HepG2 (cell line): ENCODE data around the gene PAPSS1. TPM values are rescaled to one million over a fixed set of nuclear protein-coding genes. Genes with fewer than 3 reads are reported as not detected.
A peak's percentile ranks its signal among the peaks of the same experiment; 100 is the strongest.

Experiments
- ATAC-seq: fragments of 200-7000 bp; cut with Tn5 transposase; 3 replicates; pipeline ENCODE4 v1.9.1; 2020; ENCODE audit warnings: mild to moderate bottlenecking, moderate library complexity
- BruUV-seq: library from RNA; stranded (reverse); fragments of 400-500 nt; replicated peaks from 2 replicates; lab custom pipeline; 2021; lab: Mats Ljungman, UMichigan
- CTCF ChIA-PET: fragments of 300-600 bp; formaldehyde crosslinking; extraction: SDS; loops from one replicate; lab custom pipeline; 2021; ENCODE audit warnings: low total read pairs, inconsistent platforms, low intra/inter-chr PET ratio; lab: Yijun Ruan, JAX
- POLR2A ChIA-PET: fragments of 350-600 bp; sonication (Branson Sonifier 250); formaldehyde crosslinking; loops from one replicate; lab custom pipeline; 2020; ENCODE audit warnings: antibody characterized with exemption, inconsistent platforms; lab: Yijun Ruan, JAX
- DNase-seq: peaks from one replicate; pipeline ENCODE4 v3.0.0-alpha.2; 2015; ENCODE audit warnings: low spot score
- FAIRE-seq: peaks from 3 replicates; lab custom pipeline; 2011; peaks lifted over from hg19 to GRCh38; lab: Jason Lieb, UNC
- H2AFZ ChIP-seq: one replicate; pipeline ENCODE4 v1.6.1; 2011; ENCODE audit warnings: low read length, inconsistent platforms
- H3K27ac ChIP-seq: fragments of 300-600 bp; 3 replicates; pipeline ENCODE4 v1.8.0; 2011; ENCODE audit warnings: mixed run types, mild to moderate bottlenecking, mixed read lengths, low read length, inconsistent platforms; ENCODE audit not compliant: insufficient read depth; ENCODE audit errors: extremely low read length
- H3K27me3 ChIP-seq, 2 experiments: fragments of 200-600 bp in 1 of 2; 2 replicates in 1 of 2; 3 replicates in 1 of 2; pipeline versions ENCODE4 v1.6.0 to v1.8.0; 2011; ENCODE audit warnings: low read length in 2 of 2, mild to moderate bottlenecking in 2 of 2, moderate library complexity in 2 of 2, inconsistent platforms in 1 of 2; ENCODE audit not compliant: insufficient read depth in 2 of 2, control insufficient read depth in 1 of 2
- H3K36me3 ChIP-seq, 2 experiments: fragments of 200-600 bp in 1 of 2; replicated peaks in 1 of 2; 2 replicates in 1 of 2; 3 replicates in 1 of 2; pipeline versions ENCODE4 v1.5.1 to v1.8.0; 2011; ENCODE audit warnings: low read length in 2 of 2, inconsistent platforms in 1 of 2; ENCODE audit not compliant: insufficient read depth in 2 of 2, control insufficient read depth in 1 of 2
- H3K4me1 ChIP-seq: 2 replicates; pipeline ENCODE4 v1.5.1; 2012; ENCODE audit warnings: low read length, inconsistent platforms; ENCODE audit not compliant: insufficient read depth
- H3K4me2 ChIP-seq: 2 replicates; pipeline ENCODE4 v1.6.0; 2011; ENCODE audit warnings: low read depth, low read length, inconsistent platforms
- H3K4me3 ChIP-seq, 3 experiments: fragments of 200-600 bp in 1 of 3; sonication (generic), shearing (Covaris generic) in 1 of 3; replicated peaks in 1 of 3; 2 replicates each; pipeline ENCODE4 v1.5.1; 2011 to 2016; ENCODE audit warnings: low read length in 3 of 3, inconsistent platforms in 2 of 3, low read depth in 2 of 3, mild to moderate bottlenecking in 2 of 3, control low read depth in 1 of 3, mixed read lengths in 1 of 3; ENCODE audit not compliant: insufficient read depth in 1 of 3
- H3K79me2 ChIP-seq: one replicate; pipeline ENCODE4 v1.6.1; 2011; ENCODE audit warnings: low read length, inconsistent platforms; ENCODE audit not compliant: insufficient read depth
- H3K9ac ChIP-seq: 2 replicates; pipeline ENCODE4 v1.6.0; 2011; ENCODE audit warnings: mild to moderate bottlenecking, low read depth, low read length, inconsistent platforms; ENCODE audit not compliant: insufficient read depth
- H3K9me3 ChIP-seq: 2 replicates; pipeline ENCODE4 v1.5.1; 2012; ENCODE audit warnings: mild to moderate bottlenecking, low read length
- H4K20me1 ChIP-seq: 2 replicates; pipeline ENCODE4 v1.6.0; 2011; ENCODE audit warnings: inconsistent platforms, mild to moderate bottlenecking, low read length, moderate library complexity; ENCODE audit not compliant: insufficient read depth
- CCDC6 ChIP-seq: sonication (generic); formaldehyde crosslinking; IDR thresholded peaks from 2 replicates; pipeline ENCODE4 v1.8.1; 2022; ENCODE audit warnings: mild to moderate bottlenecking, missing genetic modification reagents, moderate library complexity
- HIVEP1 ChIP-seq: sonication (generic); formaldehyde crosslinking; IDR thresholded peaks from 2 replicates; pipeline ENCODE4 v1.4.0; 2020; ENCODE audit warnings: mild to moderate bottlenecking, missing genetic modification reagents
- JDP2 ChIP-seq: sonication (generic); formaldehyde crosslinking; IDR thresholded peaks from 2 replicates; pipeline ENCODE4 v1.8.1; 2022; ENCODE audit warnings: missing genetic modification reagents, borderline replicate concordance
- LBX2 ChIP-seq: sonication (generic); formaldehyde crosslinking; IDR thresholded peaks from 2 replicates; pipeline ENCODE4 v1.5.0; 2020; ENCODE audit warnings: missing genetic modification reagents, mild to moderate bottlenecking, borderline replicate concordance
- NR2F2 ChIP-seq: IDR thresholded peaks from 2 replicates; pipeline ENCODE4 v1.6.1; 2012; ENCODE audit warnings: low read depth, inconsistent platforms, borderline replicate concordance
- RAD51 ChIP-seq: fragments of 450-650 bp; IDR thresholded peaks from 2 replicates; pipeline ENCODE4 v1.6.1; 2016; ENCODE audit warnings: borderline replicate concordance
- RFX1 ChIP-seq: fragments of 450-650 bp; IDR thresholded peaks from 2 replicates; pipeline ENCODE4 v1.6.1; 2017
- SNRNP70 ChIP-seq: fragments of 200-400 bp; formaldehyde crosslinking; IDR thresholded peaks from 2 replicates; pipeline ENCODE4 v1.6.1; 2017; ENCODE audit warnings: mild to moderate bottlenecking, low read depth, low read length, moderate library complexity
- TP53 ChIP-seq: sonication (generic); formaldehyde crosslinking; conservative IDR thresholded peaks from 2 replicates; pipeline ENCODE4 v1.4.0; 2020; ENCODE audit warnings: missing genetic modification reagents
- ZNF317 ChIP-seq: sonication (generic); formaldehyde crosslinking; IDR thresholded peaks from 2 replicates; pipeline ENCODE4 v1.5.0; 2020; ENCODE audit warnings: mild to moderate bottlenecking, missing genetic modification reagents
- ZNF318 ChIP-seq: sonication (generic); formaldehyde crosslinking; IDR thresholded peaks from 2 replicates; pipeline ENCODE4 v1.4.0; 2020; ENCODE audit warnings: mild to moderate bottlenecking, missing genetic modification reagents
- ZNF431 ChIP-seq: sonication (generic); formaldehyde crosslinking; IDR thresholded peaks from 2 replicates; pipeline ENCODE4 v1.9.0; 2022; ENCODE audit warnings: missing genetic modification reagents, low read depth, mild to moderate bottlenecking, borderline replicate concordance
- WGBS: methylation state at CpG from one replicate; pipeline ENCODE4 v1.1.6; 2017; ENCODE audit warnings: low lambda C conversion rate; 5-methylcytosine and 5-hydroxymethylcytosine counted together
- in situ Hi-C: cut with HindIII; loops from 2 replicates; pipeline ENCODE4 v1.10.0; 2017; ENCODE audit warnings: low pct_unique_long_range_greater_than_20kb; ENCODE audit not compliant: extremely low pct_ligation_motif_present
- intact Hi-C: fragments of 100-400 bp; cut with micrococcal nuclease; formaldehyde crosslinking; loops from one replicate; pipeline ENCODE4 v1.10.0; 2022; ENCODE audit not compliant: unreplicated experiment
- polyA plus RNA-seq, 8 experiments: library from polyadenylated mRNA; depleted of rRNA in 3 of 8; stranded (reverse) in 7 of 8; unstranded in 1 of 8; fragments of >200 nt; fragmentation: Illumina TruSeq in 4 of 8; extraction: Trizol in 4 of 8; gene quantifications; 2 replicates each; pipeline versions ENCODE4 v1.2.1 to v1.2.3, GENCODE V29; 2011 to 2016; ENCODE audit warnings: low read depth in 4 of 8, missing spikeins in 1 of 8, mixed read lengths in 1 of 8; ENCODE audit not compliant: insufficient read depth in 1 of 8
- total RNA-seq, 5 experiments: library from RNA; depleted of rRNA; stranded (reverse); fragments of >200 nt; fragmentation: Illumina TruSeq; extraction: Trizol; gene quantifications; 2 replicates each; pipeline ENCODE4 v1.2.3, GENCODE V29; 2016; ENCODE audit warnings: low read depth in 1 of 5
- TF ChIP-seq, protein P1 (sequence below): IDR thresholded peaks from 2 replicates; pipeline ENCODE4 v1.6.1; 2016; ENCODE audit warnings: low read depth, control low read depth
- TF ChIP-seq, protein P2 (sequence below): sonication (generic); formaldehyde crosslinking; IDR thresholded peaks from 2 replicates; pipeline ENCODE4 v1.8.1; 2023; ENCODE audit warnings: missing genetic modification reagents, mild to moderate bottlenecking, borderline replicate concordance

The PAPSS1 gene
- total and polyA plus RNA-seq, 2 of the 13 experiments (the other 11 are each of a cell fraction or from before 2014, with no cell fraction given): 105 to 126 TPM

DNA sequence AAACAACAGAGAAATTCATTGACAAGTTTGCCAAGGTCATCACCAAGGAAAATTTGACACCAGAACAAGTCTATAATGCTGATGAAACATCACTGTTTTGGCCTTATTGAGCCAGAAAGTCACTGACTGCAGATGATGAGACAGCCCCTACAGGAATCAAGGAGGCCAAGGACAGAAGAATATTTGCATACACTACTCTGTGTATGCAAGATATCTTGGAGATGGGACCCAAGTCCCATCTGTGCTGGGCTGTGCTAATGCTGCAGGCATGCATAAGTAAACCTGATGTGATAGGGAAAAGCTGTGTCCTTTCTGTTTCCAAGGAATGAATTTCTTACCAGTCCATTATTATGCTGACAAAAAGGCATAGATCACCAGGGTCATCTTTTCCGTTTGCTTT is 126.8 kb downstream of the PAPSS1 start:
- Histone ChIP-seq H3K4me2 (peak overlapping the region; percentile 6; the same call in 1 of the 2 replicates), H3K4me3 (no peak overlapping the region), H4K20me1 (no peaks in the 10 kb centered on the region), H2AFZ (no peak overlapping the region), H3K27me3 (no peaks in the 10 kb centered on the region), H3K79me2 (no peaks in the 10 kb centered on the region), H3K27ac (no peak overlapping the region), H3K4me1 (peaks cover 18% of the 10 kb centered on the region), H3K9ac (no peak overlapping the region), H3K36me3 (no peaks in the 10 kb centered on the region), H3K9me3 (no peaks in the 10 kb centered on the region)
- ChIA-PET CTCF (no interaction called here), POLR2A (no interaction called here)
- FAIRE-seq (no peak), DNase-seq (no peak), ATAC-seq (0 out of 3 replicates have a peak, but pooled peaks have one; percentile 29)
- 7% methylated on average over 1 of the region's 1 CpG for WGBS
- intact Hi-C loops: no loop called here
- in situ Hi-C loops: no loop called here
- no TSS peak for BruUV-seq
- no peak for TF ChIP-seq RAD51
- TF ChIP-seq RFX1: no peak
- TF ChIP-seq, protein P1, sequence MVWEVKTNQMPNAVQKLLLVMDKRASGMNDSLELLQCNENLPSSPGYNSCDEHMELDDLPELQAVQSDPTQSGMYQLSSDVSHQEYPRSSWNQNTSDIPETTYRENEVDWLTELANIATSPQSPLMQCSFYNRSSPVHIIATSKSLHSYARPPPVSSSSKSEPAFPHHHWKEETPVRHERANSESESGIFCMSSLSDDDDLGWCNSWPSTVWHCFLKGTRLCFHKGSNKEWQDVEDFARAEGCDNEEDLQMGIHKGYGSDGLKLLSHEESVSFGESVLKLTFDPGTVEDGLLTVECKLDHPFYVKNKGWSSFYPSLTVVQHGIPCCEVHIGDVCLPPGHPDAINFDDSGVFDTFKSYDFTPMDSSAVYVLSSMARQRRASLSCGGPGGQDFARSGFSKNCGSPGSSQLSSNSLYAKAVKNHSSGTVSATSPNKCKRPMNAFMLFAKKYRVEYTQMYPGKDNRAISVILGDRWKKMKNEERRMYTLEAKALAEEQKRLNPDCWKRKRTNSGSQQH (CRISPR knock-in tag): no peak
- TF ChIP-seq NR2F2: no peak
- no peak for TF ChIP-seq TP53 (CRISPR knock-in tag)
- TF ChIP-seq ZNF317 (CRISPR knock-in tag): no peak
- TF ChIP-seq ZNF318 (CRISPR knock-in tag): no peak
- TF ChIP-seq LBX2 (CRISPR knock-in tag): no peak
- no peak for TF ChIP-seq SNRNP70
- TF ChIP-seq, protein P2, sequence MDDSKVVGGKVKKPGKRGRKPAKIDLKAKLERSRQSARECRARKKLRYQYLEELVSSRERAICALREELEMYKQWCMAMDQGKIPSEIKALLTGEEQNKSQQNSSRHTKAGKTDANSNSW: no peak
- TF ChIP-seq CCDC6: no peak
- TF ChIP-seq ZNF431: no peak
- TF ChIP-seq HIVEP1 (CRISPR knock-in tag): no peak
- TF ChIP-seq JDP2: no peak
